Ammon's horn (tissue), 1 donor: Measurements from ENCODE around the gene PSG2.
A peak's percentile ranks its signal among the peaks of the same experiment; 100 is the strongest.
"Not testable (repeated sequence)": the region's sequence is repeated elsewhere in the genome, so short reads cannot be mapped to it uniquely, and the experiment has no call there.

Experiments
- DNase-seq: peaks from one replicate; pipeline ENCODE4 v3.0.0-alpha.2; 2016; ENCODE audit warnings: low spot score

The PSG2 gene

DNA sequence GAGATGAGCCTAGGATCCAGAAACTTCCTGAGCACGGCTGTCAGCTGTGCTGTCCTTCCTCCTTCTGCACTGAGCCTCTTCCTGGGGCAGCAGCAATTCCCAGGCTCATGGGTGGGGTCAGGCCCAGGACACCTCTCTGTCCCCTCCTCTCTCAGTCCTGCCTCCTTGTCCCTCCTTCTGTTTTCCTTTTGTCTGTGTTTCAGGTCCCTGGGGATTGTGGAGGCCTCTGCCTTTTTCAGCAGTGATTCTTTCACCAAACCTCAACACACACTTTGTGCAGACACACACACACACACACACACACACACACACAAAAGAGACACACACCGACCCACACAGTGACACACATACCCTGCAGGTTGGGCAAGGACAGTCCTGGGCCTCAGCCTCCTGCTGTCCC lies at the start of gene PSG2:
Gene PSG2 (minus strand): TSS at position 101 of the 400 bp plus-strand sequence. CDS start 132 bp downstream, outside the sequence.
- not testable (repeated sequence) for DNase-seq

DNA sequence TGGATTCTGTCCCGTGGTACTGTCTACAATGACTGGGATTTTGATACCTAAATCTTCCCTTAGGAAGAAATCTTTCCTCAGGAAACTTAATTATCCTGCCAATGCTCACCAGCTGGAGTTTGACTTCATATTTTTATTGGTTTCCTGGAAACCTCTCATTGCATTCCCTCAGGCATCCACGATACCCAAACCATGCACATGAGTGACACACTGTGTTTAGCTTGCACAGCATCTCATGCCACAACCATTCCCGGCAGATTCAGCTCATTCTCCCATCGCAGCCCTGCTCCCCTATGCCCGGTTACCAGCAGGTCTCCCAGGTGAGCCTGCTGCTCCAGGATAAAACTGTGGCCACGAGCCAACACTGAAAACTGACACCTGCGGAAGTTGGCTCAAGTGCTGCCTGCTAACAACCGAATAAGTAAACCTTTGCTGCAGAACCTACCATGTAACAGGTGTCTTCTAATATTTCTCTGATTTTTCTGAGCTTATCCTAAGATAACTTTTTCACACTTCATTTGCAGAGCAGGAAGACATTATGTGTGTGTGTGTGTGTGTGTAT lies 48.9 kb upstream of the PSG2 start:
- not testable (repeated sequence) for DNase-seq

DNA sequence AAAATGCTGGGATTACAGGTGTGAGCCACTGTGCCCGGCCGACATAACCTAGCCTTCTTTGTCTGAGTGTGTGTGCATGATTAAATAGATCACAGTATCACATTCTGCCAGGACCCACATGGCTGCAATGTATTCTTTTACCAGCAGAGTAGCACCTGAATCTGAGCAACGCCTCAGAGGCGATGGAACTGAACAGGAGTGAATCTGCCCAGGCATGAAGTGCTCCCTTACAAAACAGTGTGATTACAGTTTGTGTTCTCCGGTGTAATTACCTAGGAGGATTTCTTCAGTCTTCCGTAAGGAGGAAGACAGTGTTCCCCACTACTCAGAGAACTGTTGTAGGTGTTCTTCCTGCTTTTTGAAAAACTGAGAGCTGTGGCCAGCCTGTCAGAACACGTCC lies 46.7 kb upstream of the PSG2 start:
- not testable (repeated sequence) for DNase-seq

DNA sequence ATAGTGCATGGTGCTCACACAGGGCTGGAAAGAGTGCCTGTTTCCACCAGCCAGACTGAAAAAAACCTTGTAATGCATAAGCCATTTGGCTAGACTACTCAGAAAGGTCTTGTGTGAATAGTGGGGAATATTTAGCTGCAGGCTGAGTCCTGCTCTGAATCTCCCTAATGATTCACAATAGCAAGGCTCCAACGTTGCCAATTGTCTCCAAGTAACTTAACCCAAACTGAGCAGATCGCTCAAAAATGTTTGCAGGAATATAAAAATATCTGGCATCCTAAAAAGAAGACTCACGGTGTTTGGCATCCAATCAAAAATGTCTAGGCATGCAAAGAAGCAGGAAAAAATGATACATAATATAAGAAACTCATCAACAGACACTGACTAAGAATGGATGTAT lies 44.8 kb upstream of the PSG2 start:
- peak; percentile 3 for DNase-seq

DNA sequence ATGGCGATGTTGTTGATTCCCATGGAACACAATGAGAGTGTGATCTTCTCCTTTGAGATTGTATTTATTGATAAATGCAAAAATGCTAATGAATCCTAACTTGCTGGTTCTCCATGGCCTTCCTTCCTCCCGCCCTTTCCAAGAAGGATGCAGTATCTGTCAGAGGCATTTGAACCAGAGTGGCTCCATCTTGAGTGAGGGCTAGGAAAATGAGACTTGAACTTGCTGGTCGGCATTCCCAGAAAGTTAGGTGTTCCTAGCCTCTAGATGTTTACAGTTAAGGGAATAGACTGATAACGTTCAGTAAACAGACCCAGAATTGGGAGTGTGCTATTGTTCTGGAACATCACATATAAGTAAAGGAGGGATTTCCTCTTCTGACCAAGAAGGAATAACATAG lies 44.2 kb upstream of the PSG2 start:
- DNase-seq: no peak

DNA sequence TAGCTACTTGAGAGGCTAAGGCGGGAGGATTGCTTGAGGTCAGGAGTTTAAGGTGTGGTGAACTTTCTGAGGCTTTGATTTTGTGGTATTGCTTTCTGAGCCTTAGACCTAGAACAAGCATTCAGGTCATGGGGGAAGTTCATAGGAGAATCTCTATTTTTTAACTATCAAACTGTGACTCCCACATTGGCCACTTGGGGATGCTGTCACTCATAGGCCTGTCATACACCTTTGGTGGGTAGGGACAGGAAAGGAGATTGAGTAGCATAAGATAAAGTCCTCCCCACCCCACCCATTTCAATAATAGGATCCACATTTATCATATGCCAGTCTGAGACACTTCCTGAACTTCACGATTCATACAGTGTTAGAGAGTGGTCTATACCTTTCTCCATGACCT lies 41.9 kb upstream of the PSG2 start:
- DNase-seq: no peak

DNA sequence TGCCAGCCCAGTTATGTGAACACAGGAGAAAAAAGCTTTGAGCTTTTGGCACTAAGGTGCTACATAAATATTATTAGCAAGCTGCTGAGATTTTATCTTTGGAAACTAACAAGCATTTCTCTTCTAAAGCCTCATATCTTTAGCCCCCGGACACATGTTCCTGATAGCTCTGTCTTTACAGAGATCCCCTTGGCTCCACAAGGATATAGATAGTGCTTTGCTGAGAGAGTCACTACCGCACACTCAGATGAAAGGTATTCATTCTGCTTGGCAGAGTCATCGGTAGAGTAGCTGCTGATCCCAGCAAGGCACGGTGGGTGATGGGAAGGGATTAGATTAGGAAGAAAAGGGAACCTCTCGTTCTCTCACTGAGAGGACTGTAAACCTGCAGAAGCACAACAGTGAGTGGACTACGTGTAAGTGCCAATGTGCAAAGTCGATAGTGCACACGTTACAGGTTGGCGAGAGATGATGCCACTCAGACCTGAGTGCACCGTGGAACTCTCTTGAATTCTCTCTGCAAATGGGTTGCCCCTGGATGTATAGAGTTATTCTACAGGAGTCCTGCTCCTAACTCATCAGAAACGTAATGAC lies 38.0 kb upstream of the PSG2 start:
- not testable (repeated sequence) for DNase-seq

DNA sequence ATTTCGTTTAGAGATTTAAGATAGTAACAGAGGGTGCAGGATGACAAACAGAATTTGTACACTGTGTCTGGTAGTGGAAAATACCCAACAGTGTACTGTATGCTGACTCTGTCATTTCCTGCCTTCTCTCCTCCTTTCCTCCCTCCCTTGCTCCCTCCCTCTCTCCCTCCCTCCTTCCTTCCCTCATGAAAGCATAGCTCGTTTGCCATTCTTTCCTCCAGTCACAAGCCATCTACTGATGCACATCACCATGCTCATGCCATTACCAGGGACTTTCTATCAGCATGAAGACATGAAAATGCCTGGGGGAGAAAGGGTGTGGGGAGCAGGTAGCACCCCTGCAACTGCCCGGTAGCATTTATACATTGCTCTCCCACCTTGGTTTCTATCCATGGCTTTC lies 37.0 kb upstream of the PSG2 start:
- DNase-seq: not testable (repeated sequence)

DNA sequence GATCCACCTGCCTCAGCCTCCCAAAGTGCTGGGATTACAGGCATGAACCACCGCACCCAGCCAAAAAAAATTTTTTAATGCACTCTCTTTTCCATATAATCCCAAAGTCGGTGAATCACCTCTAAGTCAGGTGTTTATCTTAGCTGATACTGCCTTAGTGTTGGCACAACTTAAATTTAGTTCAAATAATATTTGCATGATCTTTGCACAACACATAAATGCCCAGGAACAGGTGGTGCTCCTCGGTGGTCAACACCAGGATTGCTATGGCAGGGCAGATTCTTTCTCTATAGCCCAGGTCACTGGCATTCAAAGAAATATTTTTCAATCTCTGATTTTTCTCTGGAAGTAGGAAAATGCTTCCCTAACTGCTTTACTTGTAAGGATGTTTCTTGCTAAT lies 33.9 kb upstream of the PSG2 start:
- DNase-seq: not testable (repeated sequence)

DNA sequence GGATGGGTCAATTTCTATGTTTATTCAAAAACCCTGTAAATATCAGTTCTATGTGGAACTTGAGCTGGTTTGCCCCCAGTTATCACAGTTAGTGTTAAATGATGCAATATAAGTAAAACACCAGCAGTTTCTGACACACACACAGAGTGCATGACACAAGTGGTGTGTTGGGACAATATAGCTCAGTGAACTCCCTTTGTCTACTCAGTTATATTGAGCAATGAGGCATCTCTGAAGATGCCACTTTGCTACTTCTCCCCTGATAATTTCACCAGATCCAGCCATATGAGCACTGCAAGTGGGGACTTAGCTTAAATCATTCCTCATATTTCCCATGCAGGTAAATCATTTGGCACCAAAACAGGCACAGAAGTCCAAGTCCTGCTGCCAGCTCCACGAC lies 33.0 kb upstream of the PSG2 start:
- not testable (repeated sequence) for DNase-seq

DNA sequence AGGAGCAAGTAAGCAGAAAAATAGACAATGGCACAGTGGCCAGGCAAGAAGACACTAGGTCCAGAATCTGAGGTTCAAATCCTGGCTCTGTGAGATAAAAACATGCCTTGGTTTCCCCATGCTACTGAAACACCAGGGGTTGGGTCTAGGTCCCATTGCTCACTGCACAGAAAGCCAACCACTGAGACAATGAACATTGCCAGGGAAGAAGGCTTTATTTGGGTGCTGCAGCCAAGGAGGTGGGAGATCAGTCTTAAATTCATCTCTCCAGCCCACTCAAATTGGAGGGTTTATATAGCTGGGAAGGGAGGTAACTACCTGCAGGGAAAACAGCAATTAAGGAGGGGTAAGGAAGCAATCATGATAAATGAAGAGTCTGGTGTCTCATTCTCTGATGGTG lies 32.6 kb upstream of the PSG2 start:
- DNase-seq: not testable (repeated sequence)

DNA sequence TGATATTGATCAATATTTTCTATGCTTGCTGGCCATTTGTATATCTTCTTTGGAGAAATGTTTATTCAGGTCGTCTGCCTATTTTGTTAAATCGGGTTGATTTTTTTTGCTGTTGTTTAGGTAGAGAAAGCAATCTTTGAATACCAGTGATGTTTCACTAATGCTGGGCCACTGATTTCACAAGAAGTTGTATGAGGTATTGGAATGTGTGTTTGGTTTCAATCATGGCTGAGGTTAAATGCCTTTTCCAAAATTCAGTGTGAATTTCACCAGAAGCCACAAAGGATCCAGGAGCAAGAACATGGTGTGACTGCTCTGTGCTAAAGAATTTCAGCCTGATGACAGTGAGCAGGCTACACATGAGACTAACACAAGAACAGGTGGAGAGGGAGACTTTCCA lies 32.1 kb upstream of the PSG2 start:
- DNase-seq: not testable (repeated sequence)

DNA sequence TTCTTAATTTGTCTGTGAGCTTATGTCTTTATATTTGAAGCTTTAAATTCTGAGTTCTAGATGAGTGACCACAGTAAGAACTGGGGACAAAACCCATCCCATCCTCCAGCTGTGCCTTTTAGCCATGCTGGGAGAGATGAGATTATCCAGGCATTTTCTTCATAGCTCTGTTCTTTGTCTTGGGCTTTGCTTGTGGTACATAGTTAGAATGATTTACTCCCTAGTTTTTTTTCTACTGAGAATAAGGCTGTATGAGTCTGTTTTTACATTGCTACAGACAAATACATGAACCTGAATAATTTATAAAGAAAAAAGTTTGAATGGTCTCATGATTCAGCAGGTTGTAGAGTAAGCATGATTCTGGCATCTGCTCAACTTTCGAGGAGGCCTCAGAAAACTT lies 24.9 kb upstream of the PSG2 start:
- DNase-seq: not testable (repeated sequence)

DNA sequence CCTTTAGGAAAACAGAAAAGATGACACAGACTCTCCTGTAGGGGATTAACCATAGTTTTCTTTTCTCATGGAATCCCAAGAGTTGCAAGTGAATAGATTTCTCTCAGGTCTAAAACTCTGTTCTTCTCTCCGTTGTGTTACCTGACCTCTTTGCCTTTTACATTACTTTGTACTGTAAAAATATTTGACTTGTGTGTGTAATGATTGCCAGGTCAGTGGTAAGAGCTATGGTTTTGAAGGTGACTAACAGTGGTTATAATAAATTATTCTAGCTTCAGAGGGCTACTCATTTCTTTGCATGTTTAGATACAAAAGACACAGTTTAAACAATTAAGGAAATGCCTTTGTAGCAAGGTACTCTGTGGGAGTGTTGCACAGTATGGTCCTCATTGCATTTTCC lies 23.0 kb upstream of the PSG2 start:
- no peak for DNase-seq

DNA sequence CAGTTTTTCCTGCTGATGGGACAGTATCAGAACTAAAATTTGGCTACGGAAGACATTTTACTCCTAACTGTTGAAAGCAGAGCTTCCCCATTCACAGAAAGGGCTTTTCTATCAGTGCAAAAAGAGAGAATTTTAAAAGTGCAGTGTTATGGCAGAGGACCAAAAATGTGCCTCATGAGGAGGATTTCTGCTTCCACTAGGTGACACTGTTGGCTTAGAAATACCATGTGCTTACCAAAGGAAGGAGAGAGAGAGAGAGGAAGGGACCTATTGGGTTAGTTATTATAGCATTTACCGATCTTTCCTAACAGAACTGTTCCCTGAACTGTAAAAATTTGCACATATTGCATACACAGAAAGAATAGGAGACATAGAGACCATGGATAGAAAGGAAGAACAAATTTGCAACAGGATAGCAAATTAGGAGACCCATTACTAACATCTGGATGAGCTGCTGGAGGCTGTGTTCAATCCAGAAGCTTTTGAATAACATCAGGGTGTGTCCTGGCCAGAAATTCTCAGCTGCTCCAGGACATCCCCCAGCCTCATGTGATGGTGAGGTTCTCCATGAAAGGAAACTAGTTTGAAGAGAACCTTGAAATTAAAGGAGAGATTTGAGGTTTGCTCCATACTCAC lies 21.8 kb upstream of the PSG2 start:
- peak; percentile 8 for DNase-seq

DNA sequence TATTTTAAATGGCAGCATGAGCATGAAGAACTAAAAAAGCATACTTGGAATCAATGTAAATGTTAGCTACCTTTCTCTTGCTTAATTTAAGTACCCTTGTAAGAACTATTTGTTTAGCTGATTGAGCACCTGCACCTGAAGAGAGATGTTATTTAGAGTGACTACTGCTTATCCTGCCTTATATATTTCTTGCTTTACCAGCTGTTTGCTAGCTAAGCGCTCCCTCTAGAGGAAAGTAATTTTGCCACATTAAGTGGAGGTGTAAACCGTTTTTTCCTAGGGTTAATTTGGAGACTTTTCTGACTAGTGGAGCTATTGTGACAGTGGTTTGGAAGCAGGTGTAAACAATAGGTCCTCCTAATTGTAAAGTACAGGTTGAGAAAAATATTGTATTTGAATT lies 19.4 kb upstream of the PSG2 start:
- no peak for DNase-seq

DNA sequence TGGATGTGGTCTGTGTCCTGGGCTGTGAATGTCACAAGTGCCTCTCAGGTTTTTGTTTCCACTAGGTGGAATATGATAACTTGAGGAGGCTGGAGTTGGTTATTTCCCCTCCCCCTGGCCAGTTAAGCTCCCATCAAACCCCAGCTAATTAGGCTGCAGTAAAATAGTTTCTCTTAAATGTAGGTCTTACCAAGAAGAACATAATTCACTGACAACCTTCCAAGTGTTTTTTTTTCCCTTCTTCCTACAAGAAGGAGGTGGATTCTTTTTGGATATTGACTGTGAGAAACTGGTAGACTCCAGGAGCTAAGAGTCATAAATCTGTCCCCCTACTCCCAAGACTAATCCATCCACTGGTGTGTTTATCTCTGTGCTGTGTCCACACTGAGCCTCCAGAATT lies 15.9 kb upstream of the PSG2 start:
- DNase-seq: not testable (repeated sequence)

DNA sequence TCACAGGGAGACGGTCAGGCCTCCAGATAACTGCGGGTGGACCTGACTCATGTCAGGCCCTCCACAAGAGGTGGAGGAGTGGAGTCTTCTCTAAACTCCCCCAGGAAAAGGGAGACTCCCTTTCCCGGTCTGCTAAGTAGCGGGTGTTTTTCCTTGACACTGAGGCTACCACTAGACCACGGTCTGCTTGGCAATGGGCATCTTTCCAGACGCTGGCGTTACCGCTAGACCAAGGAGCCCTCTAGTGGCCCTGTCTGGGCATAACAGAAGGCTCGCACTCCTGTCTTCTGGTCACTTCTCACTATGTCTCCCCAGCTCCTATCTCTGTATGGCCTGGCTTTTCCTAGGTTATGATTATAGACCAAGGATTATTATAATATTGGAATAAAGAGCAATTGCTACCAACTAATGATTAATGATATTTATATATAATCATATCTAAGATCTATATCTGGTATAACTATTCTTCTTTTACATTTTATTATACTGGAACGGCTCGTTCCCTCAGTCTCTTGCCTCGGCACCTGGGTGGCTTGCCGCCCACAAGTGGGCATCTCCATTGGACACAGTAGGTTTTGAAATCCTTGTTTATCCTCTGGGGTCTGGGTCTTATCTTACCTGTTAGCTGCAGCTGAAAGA lies 5.3 kb upstream of the PSG2 start:
- peak; percentile 30 for DNase-seq

DNA sequence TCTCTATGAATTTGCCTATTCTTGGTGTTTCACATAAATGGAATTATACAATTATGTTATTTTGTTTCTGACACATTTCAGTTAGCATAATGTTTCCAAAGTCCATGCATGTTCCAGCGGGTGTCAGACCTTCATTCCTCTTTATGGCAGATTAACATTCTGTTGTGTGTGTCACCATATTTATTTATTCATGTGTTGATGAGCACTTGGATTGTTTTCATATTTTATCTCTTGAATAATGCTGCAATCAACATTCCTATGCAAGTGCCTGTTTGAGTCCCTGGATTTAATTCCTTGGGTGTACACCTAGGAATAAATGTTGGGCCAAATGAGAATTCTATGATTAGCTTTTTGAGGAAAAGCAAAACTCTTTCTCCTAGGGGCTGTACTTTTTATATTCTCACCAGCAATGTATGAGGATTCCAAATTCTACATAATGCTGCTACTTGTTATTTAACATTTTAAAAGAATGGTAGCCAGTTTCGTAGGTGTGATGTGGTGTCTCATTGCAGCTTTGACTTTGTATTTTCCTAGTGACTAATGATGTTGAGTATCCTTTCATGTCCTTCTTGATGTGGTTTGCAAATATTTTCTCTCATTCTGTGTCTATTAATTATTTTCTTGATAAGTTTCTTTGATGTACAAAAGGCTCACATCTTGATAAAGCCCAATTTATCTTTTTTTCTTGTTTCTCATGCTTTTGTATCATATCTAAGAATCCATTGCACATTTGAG lies 3.5 kb upstream of the PSG2 start:
- not testable (repeated sequence) for DNase-seq

DNA sequence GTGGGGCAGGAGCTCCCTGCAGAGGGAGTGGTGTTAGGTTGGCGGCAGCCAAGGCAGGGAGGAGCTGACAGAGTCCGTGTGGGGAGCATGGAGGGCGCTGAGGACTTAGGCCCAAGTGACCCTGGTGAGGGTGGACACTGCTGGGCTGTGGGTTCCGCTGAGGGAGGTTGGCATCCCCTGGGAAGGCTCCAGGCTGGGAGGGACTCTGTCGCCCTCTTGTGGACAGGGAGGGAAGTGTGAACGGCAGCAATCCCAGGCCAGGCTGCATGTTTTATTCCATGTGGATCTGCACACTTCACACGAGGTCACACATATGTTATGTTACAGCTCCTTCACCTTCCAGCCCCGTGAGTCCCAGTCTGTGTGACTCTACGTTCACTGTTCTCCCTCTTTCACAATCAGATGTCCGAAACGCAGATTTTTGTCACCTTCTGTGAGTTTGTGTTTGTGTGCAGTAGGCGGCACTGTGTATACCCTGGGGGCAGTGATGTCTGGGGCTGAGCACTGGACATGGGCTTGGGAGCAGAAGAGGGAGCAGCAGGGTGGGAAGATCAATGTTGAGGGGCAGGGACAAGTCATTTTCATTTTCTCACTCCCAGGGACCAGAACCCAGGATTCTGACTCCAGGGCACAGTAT lies 1.8 kb upstream of the PSG2 start:
- DNase-seq: not testable (repeated sequence)

DNA sequence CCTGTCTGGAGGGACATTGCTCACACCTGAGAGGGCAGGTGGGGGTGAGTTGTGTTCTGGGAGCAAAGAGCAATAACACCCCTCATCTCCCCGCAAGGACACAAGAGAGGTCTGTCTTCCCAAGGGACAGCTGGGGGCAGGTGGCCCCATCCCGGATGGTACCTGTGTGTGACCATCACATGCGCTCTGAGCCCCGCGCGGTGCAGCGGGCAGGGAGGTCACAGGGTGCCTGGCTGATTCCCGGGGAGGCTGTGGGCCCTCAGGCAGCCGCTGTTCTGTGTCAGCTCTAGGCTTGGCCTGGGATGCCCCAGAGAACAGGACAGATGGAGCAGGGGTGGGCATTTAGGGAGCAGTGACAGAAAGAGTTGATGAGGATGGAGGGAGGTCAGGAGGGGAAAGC lies 1.2 kb upstream of the PSG2 start:
- not testable (repeated sequence) for DNase-seq

DNA sequence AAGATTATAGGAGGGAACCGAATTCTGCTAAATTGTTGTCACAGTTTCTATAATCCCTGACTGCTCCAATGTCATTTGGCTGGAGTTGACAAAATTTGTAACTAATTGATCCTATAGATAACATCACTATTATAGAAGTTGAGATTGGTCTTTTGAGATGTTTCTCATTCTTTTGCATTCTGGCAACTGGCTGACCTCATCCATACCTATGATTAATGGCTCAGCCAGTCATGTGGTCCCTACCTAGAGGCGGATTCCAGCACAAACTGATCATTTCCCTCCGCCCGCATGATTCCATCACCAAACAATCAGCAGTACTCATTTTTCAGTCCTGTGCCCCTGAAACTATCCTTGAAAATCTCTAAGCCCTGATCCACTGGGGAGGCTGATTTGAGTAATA lies 4.2 kb downstream of the PSG2 start:
- no peak for DNase-seq
